ENCODE data around the gene SEPTIN2.

SEPTIN2 gene

GRCh38 chr2:241354668-241355658 lies 39.2 kb downstream of the SEPTIN2 start:
- ATAC-seq (replicated peaks): no peak
- peak; percentile 48 to 61 (median 51) for DNase-seq
- Mint-ChIP-seq H3K4me1 (ENCODE audit: low read depth in 2 of 2) (peaks cover 10 to 18% of the 10 kb centered on the region in 2 donors), H3K4me3 (peak overlapping the region in 1 of 2 donors; percentile 33), H3K27me3 (no peaks in the 10 kb centered on the region), H3K27ac (peak overlapping the region; percentile 27 to 62), H3K9me3 (no peaks in the 10 kb centered on the region), H3K36me3 (ENCODE audit: insufficient read depth) (peaks cover 38% of the 10 kb centered on the region)

GRCh38 chr2:241355983-241356870 lies 40.5 kb downstream of the SEPTIN2 start, which contains the start of gene FARP2:
FARP2 (plus strand) TSS chr2:241356285; CDS start chr2:241373108, 16,823 bp downstream.
- peaks cover 29% of the 10 kb centered on the region for H3K36me3 Mint-ChIP-seq (ENCODE audit: insufficient read depth)
- H3K27ac Mint-ChIP-seq: peak within 1 kb of the TSS; percentile 45 to 58
- peak; percentile 92 for ATAC-seq (replicated peaks)
- DNase-seq: peak; percentile 94 to 95 (median 95)
- peak within 1 kb of the TSS; percentile 67 to 69 for H3K4me3 Mint-ChIP-seq
- no peaks in the 10 kb centered on the region for H3K9me3 Mint-ChIP-seq
- no peaks in the 10 kb centered on the region for H3K27me3 Mint-ChIP-seq
- peaks cover 10 to 19% of the 10 kb centered on the region in 2 donors for H3K4me1 Mint-ChIP-seq (ENCODE audit: low read depth in 2 of 2)

GRCh38 chr2:241356871-241357260 lies 41.1 kb downstream of the SEPTIN2 start:
- peaks cover 26% of the 10 kb centered on the region for H3K36me3 Mint-ChIP-seq (ENCODE audit: insufficient read depth)
- H3K27ac Mint-ChIP-seq: peak overlapping the region in 1 of 2 donors; percentile 58

GRCh38 chr2:241357531-241357930 lies 41.8 kb downstream of the SEPTIN2 start:
- H3K4me1 Mint-ChIP-seq (ENCODE audit: low read depth in 2 of 2): peaks cover 12 to 19% of the 10 kb centered on the region in 2 donors
- no peak for ATAC-seq (replicated peaks)
- H3K27me3 Mint-ChIP-seq: no peaks in the 10 kb centered on the region
- H3K27ac Mint-ChIP-seq: no peak overlapping the region
- H3K36me3 Mint-ChIP-seq (ENCODE audit: insufficient read depth): peaks cover 20% of the 10 kb centered on the region
- peak overlapping the region; percentile 67 to 69 for H3K4me3 Mint-ChIP-seq
- H3K9me3 Mint-ChIP-seq: no peaks in the 10 kb centered on the region
- DNase-seq: no peak

More at GRCh38 chr2:241356871-241357260, 41.1 kb downstream of the SEPTIN2 start:
- no peaks in the 10 kb centered on the region for H3K27me3 Mint-ChIP-seq
- no peak for ATAC-seq (replicated peaks)
- no peaks in the 10 kb centered on the region for H3K9me3 Mint-ChIP-seq
- DNase-seq: no peak
- peaks cover 12 to 19% of the 10 kb centered on the region in 2 donors for H3K4me1 Mint-ChIP-seq (ENCODE audit: low read depth in 2 of 2)
- H3K4me3 Mint-ChIP-seq: peak overlapping the region; percentile 67 to 69

- Mint-ChIP-seq H3K4me1 (ENCODE audit: low read depth in 2 of 2) (peaks cover 16 to 19% of the 10 kb centered on the region in 2 donors), H3K9me3 (no peaks in the 10 kb centered on the region), H3K27me3 (no peaks in the 10 kb centered on the region), H3K27ac (no peak overlapping the region), H3K4me3 (no peak overlapping the region), H3K36me3 (ENCODE audit: insufficient read depth) (peaks cover 19% of the 10 kb centered on the region)
- no peak for ATAC-seq (replicated peaks)
- DNase-seq: no peak
Observed at GRCh38 chr2:241358470-241358869, 42.7 kb downstream of the SEPTIN2 start.

- ATAC-seq (replicated peaks) (no peak), DNase-seq (no peak)
- peaks cover 13% of the 10 kb centered on the region for H3K36me3 Mint-ChIP-seq (ENCODE audit: insufficient read depth)
- H3K27ac Mint-ChIP-seq: no peak overlapping the region
- no peaks in the 10 kb centered on the region for H3K9me3 Mint-ChIP-seq
- peaks cover 19% of the 10 kb centered on the region in 2 donors for H3K4me1 Mint-ChIP-seq (ENCODE audit: low read depth in 2 of 2)
- no peaks in the 10 kb centered on the region for H3K27me3 Mint-ChIP-seq
- peak overlapping the region in 1 of 2 donors; percentile 27 for H3K4me3 Mint-ChIP-seq
Observed at GRCh38 chr2:241359481-241360045, 43.8 kb downstream of the SEPTIN2 start.

GRCh38 chr2:241363426-241363825 lies 47.7 kb downstream of the SEPTIN2 start:
- no peak for ATAC-seq (replicated peaks)
- peaks cover 6% of the 10 kb centered on the region for H3K36me3 Mint-ChIP-seq (ENCODE audit: insufficient read depth)
- no peak overlapping the region for H3K27ac Mint-ChIP-seq

GRCh38 chr2:241364781-241365180 lies 49.1 kb downstream of the SEPTIN2 start:
- Mint-ChIP-seq H3K4me3 (no peak overlapping the region), H3K4me1 (ENCODE audit: low read depth in 2 of 2) (peaks cover 3 to 10% of the 10 kb centered on the region in 2 donors), H3K9me3 (no peaks in the 10 kb centered on the region), H3K27ac (no peak overlapping the region), H3K36me3 (ENCODE audit: insufficient read depth) (peaks cover 6% of the 10 kb centered on the region), H3K27me3 (no peaks in the 10 kb centered on the region)
- DNase-seq: no peak
- no peak for ATAC-seq (replicated peaks)

More at GRCh38 chr2:241363426-241363825, 47.7 kb downstream of the SEPTIN2 start:
- no peak for DNase-seq
- H3K27me3 Mint-ChIP-seq: no peaks in the 10 kb centered on the region
- peaks cover 8 to 14% of the 10 kb centered on the region in 2 donors for H3K4me1 Mint-ChIP-seq (ENCODE audit: low read depth in 2 of 2)
- H3K9me3 Mint-ChIP-seq: no peaks in the 10 kb centered on the region
- no peak overlapping the region for H3K4me3 Mint-ChIP-seq

- ATAC-seq (replicated peaks) (no peak), DNase-seq (no peak)
- Mint-ChIP-seq H3K4me1 (ENCODE audit: low read depth in 2 of 2) (peaks cover 0 to 8% of the 10 kb centered on the region in 2 donors), H3K27ac (no peak overlapping the region), H3K27me3 (no peaks in the 10 kb centered on the region), H3K4me3 (no peak overlapping the region), H3K36me3 (ENCODE audit: insufficient read depth) (peaks cover 3% of the 10 kb centered on the region), H3K9me3 (no peaks in the 10 kb centered on the region)
Observed at GRCh38 chr2:241366678-241367077, 51.0 kb downstream of the SEPTIN2 start.

- H3K9me3 Mint-ChIP-seq: no peaks in the 10 kb centered on the region
- no peak overlapping the region for H3K4me3 Mint-ChIP-seq
- H3K27ac Mint-ChIP-seq: no peak overlapping the region
- H3K27me3 Mint-ChIP-seq: no peaks in the 10 kb centered on the region
- H3K36me3 Mint-ChIP-seq (ENCODE audit: insufficient read depth): peaks cover 3% of the 10 kb centered on the region
- no peak for ATAC-seq (replicated peaks)
- H3K4me1 Mint-ChIP-seq (ENCODE audit: low read depth in 2 of 2): peaks cover 0 to 2% of the 10 kb centered on the region in 2 donors
- no peak for DNase-seq
Observed at GRCh38 chr2:241368643-241369042, 52.9 kb downstream of the SEPTIN2 start.

- Mint-ChIP-seq H3K27me3 (no peaks in the 10 kb centered on the region), H3K36me3 (ENCODE audit: insufficient read depth) (peaks cover 11% of the 10 kb centered on the region), H3K4me1 (ENCODE audit: low read depth in 2 of 2) (no peaks in the 10 kb centered on the region), H3K9me3 (no peaks in the 10 kb centered on the region), H3K4me3 (no peak overlapping the region), H3K27ac (no peak overlapping the region)
- DNase-seq (no peak), ATAC-seq (replicated peaks) (no peak)
Observed at GRCh38 chr2:241372361-241372992, 56.8 kb downstream of the SEPTIN2 start.

- H3K9me3 Mint-ChIP-seq: no peaks in the 10 kb centered on the region
- H3K27ac Mint-ChIP-seq: no peak overlapping the region
- H3K4me1 Mint-ChIP-seq (ENCODE audit: low read depth in 2 of 2): no peaks in the 10 kb centered on the region
- no peak for DNase-seq
- no peak for ATAC-seq (replicated peaks)
- no peak overlapping the region for H3K4me3 Mint-ChIP-seq
- H3K36me3 Mint-ChIP-seq (ENCODE audit: insufficient read depth): peaks cover 11% of the 10 kb centered on the region
- H3K27me3 Mint-ChIP-seq: no peaks in the 10 kb centered on the region
Observed at GRCh38 chr2:241373446-241373845, 57.7 kb downstream of the SEPTIN2 start.

All from effector memory CD8-positive, alpha-beta T cell (primary cell).